ENCODE measurements around the gene OBSCN.

GRCh38 chr1:228259951-228260350 lies 52.1 kb downstream of the OBSCN start:
- TF ChIP-seq CTCF (IDR thresholded peaks at IDR 0.05) (no peak), POLR2AphosphoS5 (IDR thresholded peaks at IDR 0.05) (no peak)

Data from suprapubic skin (tissue), 3 donors.